ENCODE results near the gene CELSR2. TPM values are rescaled to one million over a fixed set of nuclear protein-coding genes. Genes with fewer than 3 reads are reported as not detected.

CELSR2 gene
- total and polyA plus RNA-seq, 2 of the 8 experiments (the other 6 are each of a cell fraction or from before 2014, with no cell fraction given), result 12.0 to 27.7 TPM

DNA sequence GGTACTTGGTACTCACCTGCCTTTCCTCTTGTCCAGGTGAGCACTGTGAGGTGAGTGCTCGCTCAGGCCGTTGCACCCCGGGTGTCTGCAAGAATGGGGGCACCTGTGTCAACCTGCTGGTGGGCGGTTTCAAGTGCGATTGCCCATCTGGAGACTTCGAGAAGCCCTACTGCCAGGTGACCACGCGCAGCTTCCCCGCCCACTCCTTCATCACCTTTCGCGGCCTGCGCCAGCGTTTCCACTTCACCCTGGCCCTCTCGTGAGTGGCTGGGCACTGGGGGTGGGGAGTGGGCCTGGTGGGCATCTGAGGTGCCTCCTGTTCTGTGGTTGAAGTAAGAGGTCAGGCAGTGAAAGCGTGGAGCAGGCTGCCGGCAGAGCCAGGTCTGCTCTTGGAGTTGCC is 11.7 kb downstream of the CELSR2 start:
- 94% methylated on average over 16 of the region's 16 CpGs; no CpG with 5 or more reads in 1 of the 2 experiments for WGBS, 2 experiments (ENCODE audit: extremely low coverage in 1 of 2, insufficient coverage in 1 of 2, insufficient read length in 1 of 2, insufficient replicate concordance in 2 of 2, low coverage in 1 of 2, low lambda C conversion rate in 2 of 2, missing lambda C conversion rate in 1 of 2)
- H3K56ac ChIP-seq (replicated peaks; ENCODE audit: insufficient read length, low read depth, low read length), result no peak overlapping the region
- H3K4ac ChIP-seq (replicated peaks; ENCODE audit: insufficient read length, low read depth, low read length), result no peak overlapping the region
- H2BK12ac ChIP-seq (ENCODE audit: low read depth, low read length), result no peak overlapping the region
- peaks cover 0 to 11% (median 3%) of the 10 kb centered on the region in 4 experiments; a peak in 4 of 7 replicates for H3K4me1 ChIP-seq (replicated peaks in 1 of 4; ENCODE audit: control insufficient read depth in 3 of 4, insufficient read depth in 4 of 4, low read length in 3 of 4)
- ChIA-PET POLR2A (ENCODE audit: partially characterized antibody) (interaction anchor here (0.6 to 1.6 kb wide), 5 partner anchors 16 to 213 kb away, joined by 3 to 5 read pairs (median 3); partner anchors contain the start of genes PSRC1 and SARS1), CTCF (ENCODE audit: partially characterized antibody) (interaction anchor here (0.7 to 8.5 kb wide), 14 partner anchors 7 to 237 kb away, joined by 3 to 95 read pairs (median 5); partner anchors contain the start of genes ATXN7L2, CELSR2 and SORT1)
- H3K9me3 ChIP-seq (ENCODE audit: insufficient read depth in 2 of 2, low read depth in 1 of 2, low read length in 1 of 2), result no peaks in the 10 kb centered on the region
- FAIRE-seq (no peak), DNase-seq (ENCODE audit: low read depth in 1 of 2, low spot score in 2 of 2) (no peak)
- peaks cover 0 to 7% of the 10 kb centered on the region in 2 experiments for H4K20me1 ChIP-seq (replicated peaks in 1 of 2; ENCODE audit: control insufficient read depth in 1 of 2, insufficient read depth in 2 of 2, low read length in 2 of 2)
- peaks cover 3% of the 10 kb centered on the region; the same call in 1 of the 2 replicates for H3K79me1 ChIP-seq (ENCODE audit: low read depth, low read length)
- H2BK20ac ChIP-seq (ENCODE audit: low read length), result no peak overlapping the region
- no peak overlapping the region for H2AFZ ChIP-seq (ENCODE audit: low read length)
- no peak overlapping the region for H3K23ac ChIP-seq (ENCODE audit: insufficient read length)
- H3K79me2 ChIP-seq (ENCODE audit: control insufficient read depth in 1 of 2, insufficient read depth in 2 of 2, low read length in 2 of 2), result peaks cover 0 to 8% of the 10 kb centered on the region in 2 experiments; a peak in 1 of 4 replicates
- H3K9ac ChIP-seq (replicated peaks in 1 of 4; ENCODE audit: extremely low read depth in 1 of 4, low read depth in 3 of 4, low read length in 3 of 4), result no peak overlapping the region
- H4K5ac ChIP-seq (ENCODE audit: insufficient read length, low read depth, low read length), result no peak overlapping the region
- H3K4me2 ChIP-seq (ENCODE audit: insufficient read depth in 1 of 2, low read depth in 2 of 2, low read length in 2 of 2), result no peak overlapping the region
- no peaks in the 10 kb centered on the region for H3K23me2 ChIP-seq (ENCODE audit: low read depth, low read length)
- H4K91ac ChIP-seq (replicated peaks; ENCODE audit: insufficient read length, low read length), result no peak overlapping the region
- H4K8ac ChIP-seq (ENCODE audit: extremely low read depth, insufficient read depth, low read length), result no peak overlapping the region
- no peak overlapping the region for H3K18ac ChIP-seq (ENCODE audit: extremely low read depth, low read length)
- no peak overlapping the region for H3K4me3 ChIP-seq (ENCODE audit: extremely low read depth in 1 of 4, insufficient read depth in 2 of 4, low read depth in 3 of 4, low read length in 4 of 4)
- H3K27me3 ChIP-seq (replicated peaks in 1 of 4; ENCODE audit: control insufficient read depth in 3 of 4, extremely low read depth in 1 of 4, insufficient read depth in 3 of 4, low read length in 3 of 4), result no peaks in the 10 kb centered on the region
- no peak overlapping the region for H2AK5ac ChIP-seq (ENCODE audit: low read depth, low read length)
- no peak overlapping the region; the same call in 1 of the 2 replicates for H2BK5ac ChIP-seq (ENCODE audit: low read depth, low read length)
- no peak overlapping the region for H3K27ac ChIP-seq (ENCODE audit: low read depth, low read length)
- H2BK120ac ChIP-seq (replicated peaks; ENCODE audit: low read depth, low read length), result no peak overlapping the region
- peaks cover 7 to 18% (median 14%) of the 10 kb centered on the region in 4 experiments; a peak in 5 of 8 replicates for H3K36me3 ChIP-seq (ENCODE audit: control insufficient read depth in 2 of 4, insufficient read depth in 4 of 4, low read length in 3 of 4)
- H2BK15ac ChIP-seq (ENCODE audit: low read length), result no peak overlapping the region
- H3K14ac ChIP-seq (ENCODE audit: insufficient read length), result no peak overlapping the region
- TF ChIP-seq RXRA (IDR thresholded peaks at IDR 0.05; ENCODE audit: insufficient read depth, low read depth, low read length) (no peak), BRCA1 (IDR thresholded peaks at IDR 0.05; ENCODE audit: low read depth, low read length) (no peak), SUZ12 (IDR thresholded peaks at IDR 0.05; ENCODE audit: low read length) (no peak), KDM1A (IDR thresholded peaks at IDR 0.05; ENCODE audit: borderline replicate concordance, low read length) (no peak), SIRT6 (IDR thresholded peaks at IDR 0.05; ENCODE audit: low read length) (no peak), CBX5 (IDR thresholded peaks at IDR 0.05; ENCODE audit: low read depth, low read length) (no peak), GTF2F1 (IDR thresholded peaks at IDR 0.05; ENCODE audit: borderline replicate concordance, low read depth, low read length) (no peak), NRF1 (IDR thresholded peaks at IDR 0.05; ENCODE audit: low read depth, low read length) (no peak), BACH1 (IDR thresholded peaks at IDR 0.05; ENCODE audit: low read length) (no peak), CTBP2 (IDR thresholded peaks at IDR 0.05; ENCODE audit: borderline replicate concordance, insufficient read depth, insufficient read length, low read length) (no peak)
- TF ChIP-seq, protein P1, sequence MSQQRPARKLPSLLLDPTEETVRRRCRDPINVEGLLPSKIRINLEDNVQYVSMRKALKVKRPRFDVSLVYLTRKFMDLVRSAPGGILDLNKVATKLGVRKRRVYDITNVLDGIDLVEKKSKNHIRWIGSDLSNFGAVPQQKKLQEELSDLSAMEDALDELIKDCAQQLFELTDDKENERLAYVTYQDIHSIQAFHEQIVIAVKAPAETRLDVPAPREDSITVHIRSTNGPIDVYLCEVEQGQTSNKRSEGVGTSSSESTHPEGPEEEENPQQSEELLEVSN (IDR thresholded peaks at IDR 0.05), result no peak
- TF ChIP-seq, protein P2, sequence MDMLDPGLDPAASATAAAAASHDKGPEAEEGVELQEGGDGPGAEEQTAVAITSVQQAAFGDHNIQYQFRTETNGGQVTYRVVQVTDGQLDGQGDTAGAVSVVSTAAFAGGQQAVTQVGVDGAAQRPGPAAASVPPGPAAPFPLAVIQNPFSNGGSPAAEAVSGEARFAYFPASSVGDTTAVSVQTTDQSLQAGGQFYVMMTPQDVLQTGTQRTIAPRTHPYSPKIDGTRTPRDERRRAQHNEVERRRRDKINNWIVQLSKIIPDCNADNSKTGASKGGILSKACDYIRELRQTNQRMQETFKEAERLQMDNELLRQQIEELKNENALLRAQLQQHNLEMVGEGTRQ (IDR thresholded peaks at IDR 0.05; ENCODE audit: low read length), result no peak

Data from H1 (cell line).